ENCODE measurements around the gene KCNK7. TPM values are rescaled to one million over a fixed set of nuclear protein-coding genes. Genes with fewer than 3 reads are reported as not detected.
"Not testable (repeated sequence)": the region's sequence is repeated elsewhere in the genome, so short reads cannot be mapped to it uniquely, and the experiment has no call there.

KCNK7 gene
- total RNA-seq, 1 experiment from 2014 or later, result not detected

GRCh38 chr11:65574109-65574810 is 21.3 kb downstream of the KCNK7 start:
- DNase-seq (ENCODE audit: low spot score), result peak; percentile 96

- DNase-seq (ENCODE audit: low spot score), result no peak
These were observed 22.1 kb downstream of the KCNK7 start for GRCh38 chr11:65573391-65574079.

- peak; percentile 76 for DNase-seq (ENCODE audit: low spot score)
These were observed 23.1 kb downstream of the KCNK7 start, which contains the start of gene FAM89B for GRCh38 chr11:65572356-65573051. Gene FAM89B (plus strand): TSS chr11:65572538. CDS start chr11:65572670, 132 bp downstream.

GRCh38 chr11:65571940-65572339 is 23.7 kb downstream of the KCNK7 start:
- peak; percentile 48 for DNase-seq (ENCODE audit: low spot score)

- no peak for DNase-seq (ENCODE audit: low spot score)
These were observed 24.2 kb downstream of the KCNK7 start for GRCh38 chr11:65571420-65571819.

- peak; percentile 99 for DNase-seq (ENCODE audit: low spot score)
These were observed 25.4 kb downstream of the KCNK7 start, which contains the start of gene ZNRD2 for GRCh38 chr11:65569973-65570918. Gene ZNRD2 (plus strand): TSS chr11:65570477. CDS start chr11:65570492, 15 bp downstream.

GRCh38 chr11:65569164-65569972 is 26.2 kb downstream of the KCNK7 start:
- no peak for DNase-seq (ENCODE audit: low spot score)

GRCh38 chr11:65565624-65566453 is 29.8 kb downstream of the KCNK7 start:
- no peak for DNase-seq (ENCODE audit: low spot score)

- not testable (repeated sequence) for DNase-seq (ENCODE audit: low spot score)
These were observed 30.6 kb downstream of the KCNK7 start for GRCh38 chr11:65564879-65565559.

- DNase-seq (ENCODE audit: low spot score), result no peak
These were observed 32.0 kb downstream of the KCNK7 start for GRCh38 chr11:65563601-65564000.

GRCh38 chr11:65562788-65563187 is 32.8 kb downstream of the KCNK7 start:
- no peak for DNase-seq (ENCODE audit: low spot score)

GRCh38 chr11:65562020-65562419 is 33.6 kb downstream of the KCNK7 start:
- no peak for DNase-seq (ENCODE audit: low spot score)

- DNase-seq (ENCODE audit: low spot score), result peak; percentile 67
These were observed 34.8 kb downstream of the KCNK7 start for GRCh38 chr11:65560555-65561418.

GRCh38 chr11:65559951-65560537 is 35.6 kb downstream of the KCNK7 start:
- peak; percentile 64 for DNase-seq (ENCODE audit: low spot score)

- no peak for DNase-seq (ENCODE audit: low spot score)
These were observed 36.1 kb downstream of the KCNK7 start for GRCh38 chr11:65559535-65559934.

- no peak for DNase-seq (ENCODE audit: low spot score)
These were observed 36.6 kb downstream of the KCNK7 start for GRCh38 chr11:65558930-65559509.

Data from H4 (cell line).